ENCODE data around the gene ARL15. TPM values are rescaled to one million over a fixed set of nuclear protein-coding genes. Genes with fewer than 3 reads are reported as not detected.
A peak's percentile ranks its signal among the peaks of the same experiment; 100 is the strongest.

Gene ARL15
- total and polyA plus RNA-seq, 2 of the 8 experiments (the other 6 are each of a cell fraction or from before 2014, with no cell fraction given), result 9.9 to 21.2 TPM

DNA sequence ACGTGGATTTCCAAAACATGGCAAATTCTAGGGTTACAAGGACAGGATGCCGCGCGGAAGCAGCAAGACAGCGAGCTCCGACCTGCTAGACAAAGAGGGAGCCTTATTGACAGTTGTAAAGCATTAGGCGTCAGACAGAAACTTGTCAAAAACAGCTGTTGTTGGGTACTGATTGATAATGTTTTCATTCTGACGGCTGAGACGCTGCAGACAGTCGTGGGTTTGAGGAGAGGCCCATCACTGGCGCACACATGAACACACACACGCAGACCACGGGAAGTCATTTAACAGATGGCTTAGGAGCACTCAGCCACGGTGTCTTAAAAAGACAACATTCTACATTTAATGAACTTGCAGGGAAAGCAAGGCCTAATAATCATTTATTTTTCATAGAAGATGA is 426.0 kb downstream of the ARL15 start:
- no peak overlapping the region for H2BK5ac ChIP-seq (ENCODE audit: low read depth, low read length)
- no peak overlapping the region for H2BK15ac ChIP-seq (ENCODE audit: low read length)
- H3K4me2 ChIP-seq (ENCODE audit: insufficient read depth in 1 of 2, low read depth in 2 of 2, low read length in 2 of 2), result no peak overlapping the region
- no peaks in the 10 kb centered on the region for H3K36me3 ChIP-seq (ENCODE audit: control insufficient read depth in 2 of 4, insufficient read depth in 4 of 4, low read length in 3 of 4)
- FAIRE-seq (no peak), DNase-seq (ENCODE audit: low read depth in 1 of 2, low spot score in 2 of 2) (no peak)
- H3K27me3 ChIP-seq (replicated peaks in 1 of 4; ENCODE audit: control insufficient read depth in 3 of 4, extremely low read depth in 1 of 4, insufficient read depth in 3 of 4, low read length in 3 of 4), result no peaks in the 10 kb centered on the region
- peaks cover 6 to 26% (median 20%) of the 10 kb centered on the region in 4 experiments; a peak in 5 of 7 replicates for H3K4me1 ChIP-seq (replicated peaks in 1 of 4; ENCODE audit: control insufficient read depth in 3 of 4, insufficient read depth in 4 of 4, low read length in 3 of 4)
- no peaks in the 10 kb centered on the region for H3K9me3 ChIP-seq (ENCODE audit: insufficient read depth in 2 of 2, low read depth in 1 of 2, low read length in 1 of 2)
- POLR2A ChIA-PET (ENCODE audit: partially characterized antibody), result no interaction called here
- CTCF ChIA-PET (ENCODE audit: partially characterized antibody), result interaction anchor here (0.6 kb wide), 1 partner anchor 841 kb away, joined by 3 read pairs; no protein-coding TSS in a partner anchor
- H3K23ac ChIP-seq (ENCODE audit: insufficient read length), result no peak overlapping the region
- H3K9ac ChIP-seq (replicated peaks in 1 of 4; ENCODE audit: extremely low read depth in 1 of 4, low read depth in 3 of 4, low read length in 3 of 4), result no peak overlapping the region
- peak overlapping the region; percentile 78; the same call in 1 of the 2 replicates for H2BK12ac ChIP-seq (ENCODE audit: low read depth, low read length)
- no peaks in the 10 kb centered on the region for H3K23me2 ChIP-seq (ENCODE audit: low read depth, low read length)
- TF ChIP-seq SIN3A (conservative IDR thresholded peaks at IDR 0.05 in 1 of 2, IDR thresholded peaks at IDR 0.05 in 1 of 2; ENCODE audit: low read depth in 1 of 2, low read length in 2 of 2), result peak; percentile 51 to 63; a peak in 1 of 4 replicates
- no peak for TF ChIP-seq SUZ12 (IDR thresholded peaks at IDR 0.05; ENCODE audit: low read length)
- no peak overlapping the region for H4K5ac ChIP-seq (ENCODE audit: insufficient read length, low read depth, low read length)
- no peak overlapping the region for H2BK120ac ChIP-seq (replicated peaks; ENCODE audit: low read depth, low read length)
- no peak overlapping the region for H3K56ac ChIP-seq (replicated peaks; ENCODE audit: insufficient read length, low read depth, low read length)
- H2AFZ ChIP-seq (ENCODE audit: low read length), result no peak overlapping the region
- no peak overlapping the region for H3K27ac ChIP-seq (ENCODE audit: low read depth, low read length)
- H2BK20ac ChIP-seq (ENCODE audit: low read length), result no peak overlapping the region
- 0 out of 2 replicates have a peak overlapping the region, but pooled peaks have one; percentile 35 for H4K8ac ChIP-seq (ENCODE audit: extremely low read depth, insufficient read depth, low read length)
- H3K4ac ChIP-seq (replicated peaks; ENCODE audit: insufficient read length, low read depth, low read length), result no peak overlapping the region
- peak overlapping the region; percentile 58 for H4K91ac ChIP-seq (replicated peaks; ENCODE audit: insufficient read length, low read length)
- H3K18ac ChIP-seq (ENCODE audit: extremely low read depth, low read length), result no peak overlapping the region
- no peak overlapping the region for H3K4me3 ChIP-seq (ENCODE audit: extremely low read depth in 1 of 4, insufficient read depth in 2 of 4, low read depth in 3 of 4, low read length in 4 of 4)
- H4K20me1 ChIP-seq (replicated peaks in 1 of 2; ENCODE audit: control insufficient read depth in 1 of 2, insufficient read depth in 2 of 2, low read length in 2 of 2), result no peaks in the 10 kb centered on the region
- H3K79me1 ChIP-seq (ENCODE audit: low read depth, low read length), result no peaks in the 10 kb centered on the region
- 76% methylated on average over 14 of the region's 14 CpGs; no CpG with 5 or more reads in 1 of the 2 experiments for WGBS, 2 experiments (ENCODE audit: extremely low coverage in 1 of 2, insufficient coverage in 1 of 2, insufficient read length in 1 of 2, insufficient replicate concordance in 2 of 2, low coverage in 1 of 2, low lambda C conversion rate in 2 of 2, missing lambda C conversion rate in 1 of 2)
- H2AK5ac ChIP-seq (ENCODE audit: low read depth, low read length), result no peak overlapping the region
- H3K79me2 ChIP-seq (ENCODE audit: control insufficient read depth in 1 of 2, insufficient read depth in 2 of 2, low read length in 2 of 2), result no peaks in the 10 kb centered on the region
- H3K14ac ChIP-seq (ENCODE audit: insufficient read length), result no peak overlapping the region

Measured in H1 (cell line).